ENCODE data around the gene PHF21B. TPM values are rescaled to one million over a fixed set of nuclear protein-coding genes. Genes with fewer than 3 reads are reported as not detected.

Gene PHF21B
- total RNA-seq, 1 experiment from 2014 or later, result not detected

GRCh38 chr22:44955102-44955501 is 54.7 kb downstream of the PHF21B start:
- Mint-ChIP-seq H3K27ac (ENCODE audit: unreplicated experiment) (no peak overlapping the region), H3K27me3 (ENCODE audit: unreplicated experiment) (peaks cover 100% of the 10 kb centered on the region), H3K4me3 (ENCODE audit: low read depth, unreplicated experiment) (no peak overlapping the region), H3K4me1 (ENCODE audit: low read depth, unreplicated experiment) (no peaks in the 10 kb centered on the region), H3K9me3 (ENCODE audit: low read depth, unreplicated experiment) (no peaks in the 10 kb centered on the region), H3K36me3 (ENCODE audit: insufficient read depth, unreplicated experiment) (no peaks in the 10 kb centered on the region)
- no TSS peak for BruUV-seq (replicated peaks)
- no peak for TF ChIP-seq CTCF (IDR thresholded peaks at IDR 0.05; ENCODE audit: unreplicated experiment)
- CTCF ChIA-PET, result no interaction called here
- no peak for DNase-seq
- intact Hi-C loops (cut with micrococcal nuclease; ENCODE audit: unreplicated experiment), result no loop called here

- CTCF ChIA-PET, result no interaction called here
- no peak overlapping the region for H3K4me3 Mint-ChIP-seq (ENCODE audit: low read depth, unreplicated experiment)
- TF ChIP-seq CTCF (IDR thresholded peaks at IDR 0.05; ENCODE audit: unreplicated experiment), result no peak
These were observed 55.7 kb downstream of the PHF21B start for GRCh38 chr22:44954149-44954548.

GRCh38 chr22:44952863-44953746 is 56.7 kb downstream of the PHF21B start:
- no peak for TF ChIP-seq CTCF (IDR thresholded peaks at IDR 0.05; ENCODE audit: unreplicated experiment)
- Mint-ChIP-seq H3K4me1 (ENCODE audit: low read depth, unreplicated experiment) (no peaks in the 10 kb centered on the region), H3K27ac (ENCODE audit: unreplicated experiment) (no peak overlapping the region)

More at GRCh38 chr22:44954149-44954548, 55.7 kb downstream of the PHF21B start:
- intact Hi-C loops (cut with micrococcal nuclease; ENCODE audit: unreplicated experiment), result no loop called here
- BruUV-seq (replicated peaks), result no TSS peak
- Mint-ChIP-seq H3K27me3 (ENCODE audit: unreplicated experiment) (peaks cover 100% of the 10 kb centered on the region), H3K9me3 (ENCODE audit: low read depth, unreplicated experiment) (no peaks in the 10 kb centered on the region), H3K27ac (ENCODE audit: unreplicated experiment) (no peak overlapping the region), H3K36me3 (ENCODE audit: insufficient read depth, unreplicated experiment) (no peaks in the 10 kb centered on the region), H3K4me1 (ENCODE audit: low read depth, unreplicated experiment) (no peaks in the 10 kb centered on the region)
- no peak for DNase-seq

GRCh38 chr22:44951510-44951816 is 58.3 kb downstream of the PHF21B start:
- no peaks in the 10 kb centered on the region for H3K36me3 Mint-ChIP-seq (ENCODE audit: insufficient read depth, unreplicated experiment)
- CTCF ChIA-PET, result no interaction called here
- BruUV-seq (replicated peaks), result no TSS peak
- no peak overlapping the region for H3K4me3 Mint-ChIP-seq (ENCODE audit: low read depth, unreplicated experiment)
- H3K27ac Mint-ChIP-seq (ENCODE audit: unreplicated experiment), result no peak overlapping the region
- no peak for DNase-seq
- H3K9me3 Mint-ChIP-seq (ENCODE audit: low read depth, unreplicated experiment), result no peaks in the 10 kb centered on the region
- H3K4me1 Mint-ChIP-seq (ENCODE audit: low read depth, unreplicated experiment), result no peaks in the 10 kb centered on the region
- intact Hi-C loops (cut with micrococcal nuclease; ENCODE audit: unreplicated experiment), result no loop called here
- H3K27me3 Mint-ChIP-seq (ENCODE audit: unreplicated experiment), result peaks cover 100% of the 10 kb centered on the region
- TF ChIP-seq CTCF (IDR thresholded peaks at IDR 0.05; ENCODE audit: unreplicated experiment), result no peak

More at GRCh38 chr22:44952863-44953746, 56.7 kb downstream of the PHF21B start:
- no TSS peak for BruUV-seq (replicated peaks)
- intact Hi-C loops (cut with micrococcal nuclease; ENCODE audit: unreplicated experiment), result no loop called here
- no peaks in the 10 kb centered on the region for H3K9me3 Mint-ChIP-seq (ENCODE audit: low read depth, unreplicated experiment)
- peaks cover 100% of the 10 kb centered on the region for H3K27me3 Mint-ChIP-seq (ENCODE audit: unreplicated experiment)
- no peak for DNase-seq
- H3K36me3 Mint-ChIP-seq (ENCODE audit: insufficient read depth, unreplicated experiment), result no peaks in the 10 kb centered on the region
- no peak overlapping the region for H3K4me3 Mint-ChIP-seq (ENCODE audit: low read depth, unreplicated experiment)
- CTCF ChIA-PET, result no interaction called here

All from Calu3 (cell line).